A549 treated with DMSO at 1 μM for 4 hours (cell line): ENCODE data around the gene ARGLU1. TPM values are rescaled to one million over a fixed set of nuclear protein-coding genes. Genes with fewer than 3 reads are reported as not detected.

ENCODE experiments used
- total RNA-seq: library from RNA; stranded (reverse); fragments of 200-300 nt; extraction: Qiagen RNA extraction; gene quantifications from 5 replicates; pipeline ENCODE4 v1.2.3, GENCODE V29; 2022; ENCODE audit warnings: low read depth

The ARGLU1 gene
- 31.4 to 36.7 TPM (median 34.0 TPM) in 5 replicates for total RNA-seq

GRCh38 chr13:106567474-106568298 is at the start of gene ARGLU1:
TSS of gene ARGLU1 (minus strand) at chr13:106568137. CDS start at chr13:106567919, 218 bp downstream.

DNA sequence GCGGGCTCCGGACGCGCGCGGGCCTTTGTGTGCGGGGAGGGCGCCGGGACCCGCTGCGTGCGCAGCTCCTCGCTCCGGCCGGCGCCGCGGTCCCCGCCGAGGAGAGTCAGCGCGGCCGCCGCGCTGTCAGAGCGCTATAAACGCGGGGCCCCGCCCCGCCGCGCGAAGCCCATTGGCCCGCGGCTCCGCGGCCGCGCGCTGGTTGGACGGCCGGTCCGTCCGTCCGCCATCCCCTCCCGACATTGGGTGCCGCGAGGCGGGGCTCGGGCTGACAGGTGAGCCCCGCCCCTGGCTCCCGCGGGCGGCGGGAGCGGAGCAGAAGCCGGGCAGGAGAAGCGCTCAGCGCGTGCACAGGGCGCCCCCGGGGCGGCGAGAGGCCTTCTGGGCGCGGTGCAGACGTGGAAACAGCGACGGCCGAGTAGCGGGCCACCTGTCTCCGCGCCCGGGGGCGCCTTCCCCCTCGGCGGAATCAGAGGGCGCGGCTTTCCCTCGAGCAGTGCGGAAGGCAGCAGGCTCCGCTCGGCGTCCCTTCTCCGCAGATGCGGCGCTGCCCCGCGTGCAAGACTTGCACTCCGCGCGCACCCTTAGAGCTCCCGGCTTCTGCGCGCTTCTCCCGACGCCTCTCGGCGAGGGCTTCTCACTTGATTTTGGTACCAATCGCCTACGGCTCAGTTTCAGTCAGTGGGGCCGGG is 32.2 kb downstream of the ARGLU1 start, which contains the start of gene EFNB2:
Gene EFNB2 (minus strand): TSS at position 111 of the 692 bp plus-strand sequence. CDS start 698 bp downstream, outside the sequence.

Other genes starting within 250 kb of the ARGLU1 start
- 1.9 to 2.4 TPM (median 2.2 TPM) in 5 replicates for gene EFNB2, start 32.5 kb downstream of the ARGLU1 start, total RNA-seq